Measurements from ENCODE around the gene SLC25A14. TPM values are rescaled to one million over a fixed set of nuclear protein-coding genes. Genes with fewer than 3 reads are reported as not detected.

Gene SLC25A14
- total and polyA plus RNA-seq, 10 of the 15 experiments (the other 5 are each of a cell fraction or from before 2014, with no cell fraction given): 7.6 to 17.0 (median 14.0) TPM

DNA sequence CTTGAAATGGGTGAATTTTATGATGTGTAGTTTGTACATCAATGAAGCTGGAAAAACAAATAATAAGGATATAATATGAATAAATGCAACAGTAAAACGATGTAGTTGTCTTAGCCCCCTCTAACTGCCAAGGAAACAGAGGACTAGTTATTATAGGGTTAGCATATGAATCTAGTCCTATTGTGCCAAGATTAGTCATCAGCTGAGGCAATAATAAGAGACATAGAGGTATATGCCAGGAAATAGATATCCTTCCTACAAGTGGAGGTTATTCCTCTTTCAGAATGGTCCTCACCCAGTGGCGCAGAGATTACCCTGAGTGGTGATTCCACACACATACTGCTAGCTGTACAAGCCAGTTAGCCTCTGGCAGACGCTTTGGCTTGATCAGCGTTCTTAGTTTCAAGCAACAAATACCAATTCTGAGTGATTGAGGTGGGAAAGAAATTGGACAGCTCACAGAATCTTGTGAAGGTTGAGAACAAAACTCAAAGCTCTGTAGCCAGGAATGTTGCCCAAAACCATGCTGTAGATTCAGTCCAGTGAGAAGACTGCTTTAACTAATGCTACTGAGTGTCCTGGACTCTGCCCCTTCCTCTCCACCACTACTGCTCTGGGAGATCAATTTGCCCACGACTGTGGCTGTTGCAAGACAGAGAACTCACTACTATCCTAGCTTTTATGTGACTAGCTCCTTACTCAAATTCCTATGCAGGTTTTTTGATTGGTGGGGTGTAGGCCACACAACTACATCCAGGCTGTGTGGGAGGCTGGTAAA lies 44.0 kb upstream of the SLC25A14 start:
- Histone ChIP-seq H3K9ac (ENCODE audit: control insufficient read depth, insufficient read depth, low read length) (no peak overlapping the region), H3K9me3 (replicated peaks; ENCODE audit: control insufficient read depth, insufficient read depth, low read length) (no peaks in the 10 kb centered on the region; the same call in 2 of the 3 replicates), H3K4me2 (ENCODE audit: control insufficient read depth, insufficient read depth) (no peak overlapping the region), H3K27me3 (replicated peaks in 1 of 2; ENCODE audit: control insufficient read depth in 2 of 2, insufficient read depth in 2 of 2, low read length in 1 of 2) (peaks cover 0 to 3% of the 10 kb centered on the region in 2 experiments; a peak in 1 of 4 replicates), H3K36me3 (ENCODE audit: control insufficient read depth in 2 of 2, insufficient read depth in 2 of 2, low read length in 1 of 2) (no peaks in the 10 kb centered on the region), H2AFZ (ENCODE audit: control insufficient read depth, low read depth, low read length) (no peak overlapping the region), H3K79me2 (ENCODE audit: control insufficient read depth, insufficient read depth, low read length) (no peaks in the 10 kb centered on the region), H3K4me1 (ENCODE audit: control insufficient read depth, insufficient read depth, low read length) (no peaks in the 10 kb centered on the region), H3K27ac (ENCODE audit: control insufficient read depth, insufficient read depth) (no peak overlapping the region), H3K4me3 (no peak overlapping the region), H4K20me1 (ENCODE audit: control insufficient read depth, insufficient read depth) (no peaks in the 10 kb centered on the region)
- SMC1A ChIA-PET (ENCODE audit: uncharacterized antibody, unreplicated experiment): no interaction called here
- DNase-seq (ENCODE audit: low read depth, low spot score) (no peak), ATAC-seq (no peak), FAIRE-seq (no peak)
- in situ Hi-C loops (cut with MboI) (no loop called here), intact Hi-C loops (cut with micrococcal nuclease; ENCODE audit: unreplicated experiment) (no loop called here)
- no peak for TF ChIP-seq MYC (IDR thresholded peaks at IDR 0.05; ENCODE audit: insufficient read depth, insufficient read length, insufficient replicate concordance, low read length, severe bottlenecking)
- no peak for TF ChIP-seq JUNB (IDR thresholded peaks at IDR 0.05)
- TF ChIP-seq, protein P1, sequence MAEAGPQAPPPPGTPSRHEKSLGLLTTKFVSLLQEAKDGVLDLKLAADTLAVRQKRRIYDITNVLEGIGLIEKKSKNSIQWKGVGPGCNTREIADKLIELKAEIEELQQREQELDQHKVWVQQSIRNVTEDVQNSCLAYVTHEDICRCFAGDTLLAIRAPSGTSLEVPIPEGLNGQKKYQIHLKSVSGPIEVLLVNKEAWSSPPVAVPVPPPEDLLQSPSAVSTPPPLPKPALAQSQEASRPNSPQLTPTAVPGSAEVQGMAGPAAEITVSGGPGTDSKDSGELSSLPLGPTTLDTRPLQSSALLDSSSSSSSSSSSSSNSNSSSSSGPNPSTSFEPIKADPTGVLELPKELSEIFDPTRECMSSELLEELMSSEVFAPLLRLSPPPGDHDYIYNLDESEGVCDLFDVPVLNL (IDR thresholded peaks at IDR 0.05; ENCODE audit: low read depth, low read length): no peak
- no peak for TF ChIP-seq SUZ12 (IDR thresholded peaks at IDR 0.05; ENCODE audit: unreplicated experiment)
- no peak for TF ChIP-seq NR2C1 (IDR thresholded peaks at IDR 0.05)
- TF ChIP-seq ASH2L (IDR thresholded peaks at IDR 0.05; ENCODE audit: borderline replicate concordance, low read depth): no peak
- no peak for TF ChIP-seq HCFC1 (IDR thresholded peaks at IDR 0.05; ENCODE audit: low read length)
- no peak for TF ChIP-seq MTA3 (IDR thresholded peaks at IDR 0.05; ENCODE audit: borderline replicate concordance, low read length)
- no peak for TF ChIP-seq TARDBP (IDR thresholded peaks at IDR 0.05; ENCODE audit: borderline replicate concordance)
- TF ChIP-seq, protein P2, sequence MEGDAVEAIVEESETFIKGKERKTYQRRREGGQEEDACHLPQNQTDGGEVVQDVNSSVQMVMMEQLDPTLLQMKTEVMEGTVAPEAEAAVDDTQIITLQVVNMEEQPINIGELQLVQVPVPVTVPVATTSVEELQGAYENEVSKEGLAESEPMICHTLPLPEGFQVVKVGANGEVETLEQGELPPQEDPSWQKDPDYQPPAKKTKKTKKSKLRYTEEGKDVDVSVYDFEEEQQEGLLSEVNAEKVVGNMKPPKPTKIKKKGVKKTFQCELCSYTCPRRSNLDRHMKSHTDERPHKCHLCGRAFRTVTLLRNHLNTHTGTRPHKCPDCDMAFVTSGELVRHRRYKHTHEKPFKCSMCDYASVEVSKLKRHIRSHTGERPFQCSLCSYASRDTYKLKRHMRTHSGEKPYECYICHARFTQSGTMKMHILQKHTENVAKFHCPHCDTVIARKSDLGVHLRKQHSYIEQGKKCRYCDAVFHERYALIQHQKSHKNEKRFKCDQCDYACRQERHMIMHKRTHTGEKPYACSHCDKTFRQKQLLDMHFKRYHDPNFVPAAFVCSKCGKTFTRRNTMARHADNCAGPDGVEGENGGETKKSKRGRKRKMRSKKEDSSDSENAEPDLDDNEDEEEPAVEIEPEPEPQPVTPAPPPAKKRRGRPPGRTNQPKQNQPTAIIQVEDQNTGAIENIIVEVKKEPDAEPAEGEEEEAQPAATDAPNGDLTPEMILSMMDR (IDR thresholded peaks at IDR 0.05 in 2 of 3, conservative IDR thresholded peaks at IDR 0.05 in 1 of 3; ENCODE audit: control insufficient read depth in 2 of 3, extremely low read depth in 1 of 3, insufficient read depth in 1 of 3, low read depth in 3 of 3, low read length in 3 of 3): no peak
- TF ChIP-seq, protein P3, sequence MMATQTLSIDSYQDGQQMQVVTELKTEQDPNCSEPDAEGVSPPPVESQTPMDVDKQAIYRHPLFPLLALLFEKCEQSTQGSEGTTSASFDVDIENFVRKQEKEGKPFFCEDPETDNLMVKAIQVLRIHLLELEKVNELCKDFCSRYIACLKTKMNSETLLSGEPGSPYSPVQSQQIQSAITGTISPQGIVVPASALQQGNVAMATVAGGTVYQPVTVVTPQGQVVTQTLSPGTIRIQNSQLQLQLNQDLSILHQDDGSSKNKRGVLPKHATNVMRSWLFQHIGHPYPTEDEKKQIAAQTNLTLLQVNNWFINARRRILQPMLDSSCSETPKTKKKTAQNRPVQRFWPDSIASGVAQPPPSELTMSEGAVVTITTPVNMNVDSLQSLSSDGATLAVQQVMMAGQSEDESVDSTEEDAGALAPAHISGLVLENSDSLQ (IDR thresholded peaks at IDR 0.05): no peak
- no peak for TF ChIP-seq BCL11A (IDR thresholded peaks at IDR 0.05; ENCODE audit: low read depth, low read length)
- no TSS peak for BruUV-seq (replicated peaks)
- POLR2A ChIA-PET: no interaction called here
- RAD21 ChIA-PET (ENCODE audit: unreplicated experiment): interaction anchor here (0.6 kb wide), 1 partner anchor 34 kb away, joined by 4 read pairs; no protein-coding TSS in a partner anchor
- WGBS (ENCODE audit: insufficient coverage, insufficient replicate concordance, low lambda C conversion rate, missing lambda C conversion rate): 4% methylated on average over 5 of the region's 5 CpGs
- CTCF ChIA-PET: interaction anchor here (0.9 kb wide), 1 partner anchor 72 kb away, joined by 3 read pairs; no protein-coding TSS in a partner anchor

Measured in GM12878 (cell line).